ENCODE data around the gene ZNF805. TPM values are rescaled to one million over a fixed set of nuclear protein-coding genes. Genes with fewer than 3 reads are reported as not detected.
"Not testable (repeated sequence)": the region's sequence is repeated elsewhere in the genome, so short reads cannot be mapped to it uniquely, and the experiment has no call there.

The ZNF805 gene
- total RNA-seq, 1 donor from 2014 or later: 16.9 TPM

GRCh38 chr19:57267291-57267690, 26.9 kb downstream of the ZNF805 start:
- Mint-ChIP-seq H3K4me3 (no peak overlapping the region), H3K4me1 (ENCODE audit: unreplicated experiment) (no peaks in the 10 kb centered on the region), H3K9me3 (no peaks in the 10 kb centered on the region), H3K27ac (no peak overlapping the region), H3K36me3 (peaks cover 12% of the 10 kb centered on the region), H3K27me3 (no peaks in the 10 kb centered on the region)
- TF ChIP-seq CTCF (conservative IDR thresholded peaks at IDR 0.05): no peak
- DNase-seq (ENCODE audit: extremely low spot score, unreplicated experiment): no peak

GRCh38 chr19:57269515-57270250, 29.3 kb downstream of the ZNF805 start:
- no peaks in the 10 kb centered on the region for H3K27me3 Mint-ChIP-seq
- no peak overlapping the region for H3K4me3 Mint-ChIP-seq
- H3K36me3 Mint-ChIP-seq: peaks cover 12% of the 10 kb centered on the region
- H3K4me1 Mint-ChIP-seq (ENCODE audit: unreplicated experiment): no peaks in the 10 kb centered on the region
- H3K27ac Mint-ChIP-seq: no peak overlapping the region
- H3K9me3 Mint-ChIP-seq: no peaks in the 10 kb centered on the region
- DNase-seq (ENCODE audit: extremely low spot score, unreplicated experiment): no peak
- no peak for TF ChIP-seq CTCF (conservative IDR thresholded peaks at IDR 0.05)

GRCh38 chr19:57271280-57271679, 30.8 kb downstream of the ZNF805 start:
- Mint-ChIP-seq H3K27ac (no peak overlapping the region), H3K9me3 (no peaks in the 10 kb centered on the region), H3K27me3 (no peaks in the 10 kb centered on the region), H3K4me1 (ENCODE audit: unreplicated experiment) (no peaks in the 10 kb centered on the region), H3K4me3 (no peak overlapping the region), H3K36me3 (peaks cover 3% of the 10 kb centered on the region)
- no peak for DNase-seq (ENCODE audit: extremely low spot score, unreplicated experiment)
- TF ChIP-seq CTCF (conservative IDR thresholded peaks at IDR 0.05): no peak

- Mint-ChIP-seq H3K4me1 (ENCODE audit: unreplicated experiment) (no peaks in the 10 kb centered on the region), H3K27ac (no peak overlapping the region)
Observed at GRCh38 chr19:57273014-57273413, 32.6 kb downstream of the ZNF805 start.

GRCh38 chr19:57276430-57276829, 36.0 kb downstream of the ZNF805 start:
- Mint-ChIP-seq H3K4me3 (no peak overlapping the region), H3K27ac (no peak overlapping the region), H3K36me3 (peaks cover 9% of the 10 kb centered on the region), H3K9me3 (no peaks in the 10 kb centered on the region), H3K27me3 (no peaks in the 10 kb centered on the region), H3K4me1 (ENCODE audit: unreplicated experiment) (peaks cover 6% of the 10 kb centered on the region)
- DNase-seq (ENCODE audit: extremely low spot score, unreplicated experiment): no peak
- TF ChIP-seq CTCF (conservative IDR thresholded peaks at IDR 0.05): no peak

More at GRCh38 chr19:57273014-57273413, 32.6 kb downstream of the ZNF805 start:
- Mint-ChIP-seq H3K9me3 (no peaks in the 10 kb centered on the region), H3K36me3 (peaks cover 3% of the 10 kb centered on the region), H3K4me3 (no peak overlapping the region), H3K27me3 (no peaks in the 10 kb centered on the region)
- no peak for DNase-seq (ENCODE audit: extremely low spot score, unreplicated experiment)
- TF ChIP-seq CTCF (conservative IDR thresholded peaks at IDR 0.05): no peak

GRCh38 chr19:57278481-57278880, 38.0 kb downstream of the ZNF805 start:
- H3K36me3 Mint-ChIP-seq: peaks cover 12% of the 10 kb centered on the region
- H3K4me3 Mint-ChIP-seq; H3K27ac Mint-ChIP-seq; H3K27me3 Mint-ChIP-seq; DNase-seq (ENCODE audit: extremely low spot score, unreplicated experiment); H3K9me3 Mint-ChIP-seq: not testable (repeated sequence)
- peaks cover 21% of the 10 kb centered on the region for H3K4me1 Mint-ChIP-seq (ENCODE audit: unreplicated experiment)
